Measurements from ENCODE around the gene IQCH. TPM values are rescaled to one million over a fixed set of nuclear protein-coding genes. Genes with fewer than 3 reads are reported as not detected.

Gene IQCH
- total RNA-seq, 1 donor from 2014 or later: 5.2 TPM

- DNase-seq (ENCODE audit: low spot score, unreplicated experiment): no peak
- no peak overlapping the region for H3K27ac Mint-ChIP-seq
- no peaks in the 10 kb centered on the region for H3K36me3 Mint-ChIP-seq (ENCODE audit: insufficient read depth)
- no peaks in the 10 kb centered on the region for H3K27me3 Mint-ChIP-seq
- H3K4me1 Mint-ChIP-seq (ENCODE audit: low read depth): peaks cover 12% of the 10 kb centered on the region
- H3K9me3 Mint-ChIP-seq (ENCODE audit: low read depth): peaks cover 3% of the 10 kb centered on the region
- no peak overlapping the region for H3K4me3 Mint-ChIP-seq (ENCODE audit: low read depth)
- TF ChIP-seq, protein P1, sequence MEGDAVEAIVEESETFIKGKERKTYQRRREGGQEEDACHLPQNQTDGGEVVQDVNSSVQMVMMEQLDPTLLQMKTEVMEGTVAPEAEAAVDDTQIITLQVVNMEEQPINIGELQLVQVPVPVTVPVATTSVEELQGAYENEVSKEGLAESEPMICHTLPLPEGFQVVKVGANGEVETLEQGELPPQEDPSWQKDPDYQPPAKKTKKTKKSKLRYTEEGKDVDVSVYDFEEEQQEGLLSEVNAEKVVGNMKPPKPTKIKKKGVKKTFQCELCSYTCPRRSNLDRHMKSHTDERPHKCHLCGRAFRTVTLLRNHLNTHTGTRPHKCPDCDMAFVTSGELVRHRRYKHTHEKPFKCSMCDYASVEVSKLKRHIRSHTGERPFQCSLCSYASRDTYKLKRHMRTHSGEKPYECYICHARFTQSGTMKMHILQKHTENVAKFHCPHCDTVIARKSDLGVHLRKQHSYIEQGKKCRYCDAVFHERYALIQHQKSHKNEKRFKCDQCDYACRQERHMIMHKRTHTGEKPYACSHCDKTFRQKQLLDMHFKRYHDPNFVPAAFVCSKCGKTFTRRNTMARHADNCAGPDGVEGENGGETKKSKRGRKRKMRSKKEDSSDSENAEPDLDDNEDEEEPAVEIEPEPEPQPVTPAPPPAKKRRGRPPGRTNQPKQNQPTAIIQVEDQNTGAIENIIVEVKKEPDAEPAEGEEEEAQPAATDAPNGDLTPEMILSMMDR (IDR thresholded peaks at IDR 0.05; ENCODE audit: unreplicated experiment): no peak
These were observed 12.9 kb downstream of the IQCH start for GRCh38 chr15:67267440-67267839.

- Mint-ChIP-seq H3K4me1 (ENCODE audit: low read depth) (peaks cover 12% of the 10 kb centered on the region), H3K27ac (no peak overlapping the region), H3K9me3 (ENCODE audit: low read depth) (peaks cover 3% of the 10 kb centered on the region), H3K27me3 (no peaks in the 10 kb centered on the region), H3K36me3 (ENCODE audit: insufficient read depth) (no peaks in the 10 kb centered on the region), H3K4me3 (ENCODE audit: low read depth) (no peak overlapping the region)
- no peak for DNase-seq (ENCODE audit: low spot score, unreplicated experiment)
- TF ChIP-seq, protein P1 (IDR thresholded peaks at IDR 0.05; ENCODE audit: unreplicated experiment): no peak
These were observed 13.7 kb downstream of the IQCH start for GRCh38 chr15:67267951-67268941.

DNA sequence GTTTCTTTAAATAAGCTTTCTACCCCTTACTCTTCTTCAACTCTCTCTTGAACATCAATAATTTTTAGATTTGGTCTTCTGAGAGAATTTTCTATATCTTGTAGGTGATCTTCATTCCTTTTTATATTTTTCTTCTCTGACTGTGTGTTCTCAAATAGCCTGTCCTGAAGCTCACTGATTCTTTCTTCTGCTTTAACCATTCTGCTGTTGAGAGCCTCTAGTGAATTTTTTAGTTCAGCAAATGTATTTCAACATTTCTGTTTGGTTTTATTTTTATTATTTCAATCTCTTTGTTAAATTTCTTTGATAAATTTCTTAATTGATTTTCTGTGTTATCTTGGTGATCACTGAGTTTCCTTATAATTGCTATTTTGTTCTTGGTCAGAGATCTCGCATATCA is 19.6 kb downstream of the IQCH start:
- DNase-seq (ENCODE audit: low spot score, unreplicated experiment): no peak
- TF ChIP-seq, protein P1 (IDR thresholded peaks at IDR 0.05; ENCODE audit: unreplicated experiment): no peak
- H3K27ac Mint-ChIP-seq: no peak overlapping the region
- H3K9me3 Mint-ChIP-seq (ENCODE audit: low read depth): peaks cover 8% of the 10 kb centered on the region
- no peak overlapping the region for H3K4me3 Mint-ChIP-seq (ENCODE audit: low read depth)
- H3K27me3 Mint-ChIP-seq: no peaks in the 10 kb centered on the region
- no peaks in the 10 kb centered on the region for H3K4me1 Mint-ChIP-seq (ENCODE audit: low read depth)
- no peaks in the 10 kb centered on the region for H3K36me3 Mint-ChIP-seq (ENCODE audit: insufficient read depth)

DNA sequence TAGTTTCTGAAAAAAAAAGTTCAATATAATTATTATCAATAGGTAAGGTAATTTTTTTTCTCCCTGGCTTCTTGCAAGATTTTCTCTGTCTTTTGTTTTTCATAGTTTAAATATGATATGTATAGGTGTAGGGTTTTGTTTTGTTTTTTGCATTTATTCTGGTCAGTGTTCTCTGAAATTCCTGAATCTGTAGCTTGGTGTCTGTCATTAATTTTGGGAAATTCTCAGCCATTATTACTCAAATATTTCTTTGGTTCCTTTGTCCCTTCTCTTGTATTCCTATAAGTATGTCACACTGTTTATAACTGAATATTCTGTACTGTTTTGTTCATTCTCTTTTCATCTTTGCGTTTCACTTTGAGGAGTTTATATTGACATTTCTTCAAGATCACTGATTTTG is 22.1 kb downstream of the IQCH start:
- no peak for DNase-seq (ENCODE audit: low spot score, unreplicated experiment)
- Mint-ChIP-seq H3K36me3 (ENCODE audit: insufficient read depth) (no peaks in the 10 kb centered on the region), H3K27me3 (no peaks in the 10 kb centered on the region), H3K4me1 (ENCODE audit: low read depth) (no peaks in the 10 kb centered on the region), H3K9me3 (ENCODE audit: low read depth) (peaks cover 6% of the 10 kb centered on the region), H3K4me3 (ENCODE audit: low read depth) (no peak overlapping the region), H3K27ac (no peak overlapping the region)
- TF ChIP-seq, protein P1 (IDR thresholded peaks at IDR 0.05; ENCODE audit: unreplicated experiment): no peak

- no peak overlapping the region for H3K27ac Mint-ChIP-seq
- TF ChIP-seq, protein P1 (IDR thresholded peaks at IDR 0.05; ENCODE audit: unreplicated experiment): no peak
- H3K4me1 Mint-ChIP-seq (ENCODE audit: low read depth): no peaks in the 10 kb centered on the region
- no peaks in the 10 kb centered on the region for H3K27me3 Mint-ChIP-seq
- no peak overlapping the region for H3K4me3 Mint-ChIP-seq (ENCODE audit: low read depth)
- peaks cover 7% of the 10 kb centered on the region for H3K9me3 Mint-ChIP-seq (ENCODE audit: low read depth)
- DNase-seq (ENCODE audit: low spot score, unreplicated experiment): no peak
- peaks cover 1% of the 10 kb centered on the region for H3K36me3 Mint-ChIP-seq (ENCODE audit: insufficient read depth)
These were observed 25.6 kb downstream of the IQCH start for GRCh38 chr15:67280217-67280616.
